Endodermal cell (in vitro differentiated cells): Measurements from ENCODE around the gene SLC5A12. TPM values are rescaled to one million over a fixed set of nuclear protein-coding genes. Genes with fewer than 3 reads are reported as not detected.

ENCODE experiments used
- DNase-seq: peaks from one replicate; pipeline ENCODE4 v3.0.0-alpha.2; 2017
- H3K27ac ChIP-seq: 2 replicates; pipeline ENCODE4 v1.5.1; 2013; ENCODE audit warnings: mild to moderate bottlenecking, low read depth, low read length, moderate library complexity
- H3K27me3 ChIP-seq: 2 replicates; pipeline ENCODE4 v1.6.1; 2013; ENCODE audit warnings: mild to moderate bottlenecking, low read length, moderate library complexity; ENCODE audit not compliant: insufficient read depth, control insufficient read depth, poor library complexity, severe bottlenecking
- H3K36me3 ChIP-seq: 2 replicates; pipeline ENCODE4 v1.7.0; 2013; ENCODE audit warnings: mild to moderate bottlenecking, low read length, moderate library complexity; ENCODE audit not compliant: control insufficient read depth, insufficient read depth
- H3K4me1 ChIP-seq: one replicate; pipeline ENCODE4 v1.7.0; 2013; ENCODE audit warnings: low read length; ENCODE audit not compliant: control insufficient read depth, insufficient read depth
- H3K4me3 ChIP-seq: 2 replicates; pipeline ENCODE4 v1.5.1; 2013; ENCODE audit warnings: mild to moderate bottlenecking, low read length, moderate library complexity
- H3K9ac ChIP-seq: 2 replicates; pipeline ENCODE4 v1.6.1; 2013; ENCODE audit warnings: mild to moderate bottlenecking, low read length, moderate library complexity; ENCODE audit not compliant: poor library complexity, severe bottlenecking; ENCODE audit errors: extremely low read depth
- H3K9me3 ChIP-seq: 2 replicates; pipeline ENCODE4 v1.6.1; 2013; ENCODE audit warnings: mild to moderate bottlenecking, low read length, moderate library complexity; ENCODE audit not compliant: control insufficient read depth
- H3K27ac Mint-ChIP-seq: 2 replicates; pipeline ENCODE4 v1.8.0; 2020; ENCODE audit warnings: mixed read lengths
- H3K27me3 Mint-ChIP-seq: 2 replicates; pipeline ENCODE4 v1.8.0; 2021; ENCODE audit warnings: mild to moderate bottlenecking, mixed read lengths; ENCODE audit not compliant: insufficient read depth
- H3K36me3 Mint-ChIP-seq: 2 replicates; pipeline ENCODE4 v1.8.0; 2020; ENCODE audit warnings: low read depth, mixed read lengths
- H3K4me1 Mint-ChIP-seq: 2 replicates; pipeline ENCODE4 v1.8.0; 2020; ENCODE audit warnings: mixed read lengths
- H3K4me3 Mint-ChIP-seq: 2 replicates; pipeline ENCODE4 v1.8.0; 2020; ENCODE audit warnings: mild to moderate bottlenecking, moderate library complexity, mixed read lengths
- H3K9me3 Mint-ChIP-seq: 2 replicates; pipeline ENCODE4 v1.8.0; 2020; ENCODE audit warnings: mild to moderate bottlenecking, mixed read lengths
- WGBS, 2 experiments: methylation state at CpG; one replicate each; pipeline versions ENCODE4 v1.1.5 to v1.1.7; 2013; ENCODE audit warnings: missing lambda C conversion rate in 2 of 2, mixed read lengths in 1 of 2; ENCODE audit not compliant: insufficient coverage in 1 of 2, insufficient read length in 1 of 2; 5-methylcytosine and 5-hydroxymethylcytosine counted together
- total RNA-seq, 2 donors: library from RNA; stranded (reverse); fragmentation: NEBNext Ultra II Directional in 1 of 2; extraction: Animal tissue kit (Norgen Biotek cat#: 25700) in 1 of 2; gene quantifications; 2 replicates in 1 of 2; 3 replicates in 1 of 2; pipeline ENCODE4 v1.2.1, GENCODE V29; 2021
- TF ChIP-seq, protein P1 (sequence below): fragments of 200-600 bp; sonication (generic); conservative IDR thresholded peaks from 2 replicates; pipeline ENCODE4 v1.5.0; 2021; ENCODE audit warnings: antibody characterized with exemption, mild to moderate bottlenecking

SLC5A12 gene
- total RNA-seq, 2 donors from 2014 or later, result 2.6 to 2.7 TPM

DNA sequence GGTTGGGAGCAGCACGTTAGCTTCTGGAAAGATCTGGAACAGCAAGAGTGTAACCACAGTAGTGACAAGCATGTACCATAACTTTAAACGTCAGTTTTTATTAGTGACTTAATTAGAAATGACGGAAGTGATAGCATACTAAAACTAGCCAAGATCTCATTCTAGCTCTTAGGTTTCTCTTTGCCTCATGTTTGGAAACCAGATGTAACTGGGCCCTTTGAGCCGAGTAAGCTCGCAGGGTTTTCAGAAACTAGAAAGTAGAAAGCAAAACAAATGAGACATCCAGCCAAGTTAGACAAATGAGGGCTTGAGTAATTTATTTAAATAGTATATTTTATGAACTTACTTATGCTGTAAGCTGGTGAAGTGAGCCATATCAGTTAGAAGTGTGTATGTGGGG lies 40.2 kb upstream of the SLC5A12 start:
- no peak overlapping the region for H3K9ac ChIP-seq
- no peak overlapping the region for H3K27ac Mint-ChIP-seq
- peaks cover 7% of the 10 kb centered on the region for H3K4me1 Mint-ChIP-seq
- TF ChIP-seq, protein P1, sequence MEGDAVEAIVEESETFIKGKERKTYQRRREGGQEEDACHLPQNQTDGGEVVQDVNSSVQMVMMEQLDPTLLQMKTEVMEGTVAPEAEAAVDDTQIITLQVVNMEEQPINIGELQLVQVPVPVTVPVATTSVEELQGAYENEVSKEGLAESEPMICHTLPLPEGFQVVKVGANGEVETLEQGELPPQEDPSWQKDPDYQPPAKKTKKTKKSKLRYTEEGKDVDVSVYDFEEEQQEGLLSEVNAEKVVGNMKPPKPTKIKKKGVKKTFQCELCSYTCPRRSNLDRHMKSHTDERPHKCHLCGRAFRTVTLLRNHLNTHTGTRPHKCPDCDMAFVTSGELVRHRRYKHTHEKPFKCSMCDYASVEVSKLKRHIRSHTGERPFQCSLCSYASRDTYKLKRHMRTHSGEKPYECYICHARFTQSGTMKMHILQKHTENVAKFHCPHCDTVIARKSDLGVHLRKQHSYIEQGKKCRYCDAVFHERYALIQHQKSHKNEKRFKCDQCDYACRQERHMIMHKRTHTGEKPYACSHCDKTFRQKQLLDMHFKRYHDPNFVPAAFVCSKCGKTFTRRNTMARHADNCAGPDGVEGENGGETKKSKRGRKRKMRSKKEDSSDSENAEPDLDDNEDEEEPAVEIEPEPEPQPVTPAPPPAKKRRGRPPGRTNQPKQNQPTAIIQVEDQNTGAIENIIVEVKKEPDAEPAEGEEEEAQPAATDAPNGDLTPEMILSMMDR, result no peak
- WGBS, 2 experiments, result 93 to 100% methylated on average over 3 to 5 of the region's 5 CpGs
- no peak overlapping the region for H3K4me3 Mint-ChIP-seq
- H3K27me3 Mint-ChIP-seq, result peaks cover 8% of the 10 kb centered on the region
- no peak overlapping the region for H3K4me3 ChIP-seq
- no peaks in the 10 kb centered on the region for H3K9me3 ChIP-seq
- no peaks in the 10 kb centered on the region for H3K36me3 ChIP-seq
- no peaks in the 10 kb centered on the region for H3K27me3 ChIP-seq
- H3K4me1 ChIP-seq, result no peaks in the 10 kb centered on the region
- H3K36me3 Mint-ChIP-seq, result no peaks in the 10 kb centered on the region
- H3K27ac ChIP-seq, result no peak overlapping the region
- no peaks in the 10 kb centered on the region for H3K9me3 Mint-ChIP-seq
- DNase-seq, result no peak

DNA sequence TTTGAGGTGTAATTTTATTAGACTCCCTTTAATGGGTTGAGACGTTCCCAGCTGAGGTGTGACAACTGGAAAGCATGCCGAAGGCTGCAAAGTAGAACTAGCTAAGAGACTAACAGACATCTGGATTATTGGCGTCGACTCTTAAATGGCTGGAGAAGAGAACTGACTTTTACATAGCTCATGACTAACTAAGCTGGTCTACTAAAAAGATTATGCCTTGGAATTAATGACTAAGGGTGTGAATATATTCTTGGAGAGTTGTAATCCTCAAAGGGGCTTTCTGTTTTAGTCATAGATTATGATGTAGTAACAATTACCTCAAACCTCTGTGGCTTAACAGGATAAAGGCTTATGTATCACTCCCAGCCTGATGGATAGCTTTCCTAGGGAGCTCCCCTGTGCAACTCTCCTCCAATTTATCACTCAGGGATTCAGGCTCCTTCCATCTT lies 39.5 kb upstream of the SLC5A12 start:
- Mint-ChIP-seq H3K9me3 (no peaks in the 10 kb centered on the region), H3K4me1 (peaks cover 7% of the 10 kb centered on the region), H3K27me3 (peaks cover 8% of the 10 kb centered on the region), H3K27ac (no peak overlapping the region), H3K4me3 (no peak overlapping the region), H3K36me3 (no peaks in the 10 kb centered on the region)
- Histone ChIP-seq H3K36me3 (no peaks in the 10 kb centered on the region), H3K9ac (no peak overlapping the region), H3K4me1 (no peaks in the 10 kb centered on the region), H3K27me3 (no peaks in the 10 kb centered on the region), H3K27ac (no peak overlapping the region), H3K9me3 (no peaks in the 10 kb centered on the region), H3K4me3 (no peak overlapping the region)
- TF ChIP-seq, protein P1, result no peak
- 83 to 86% methylated on average over 3 to 4 of the region's 4 CpGs for WGBS, 2 experiments
- DNase-seq, result no peak

DNA sequence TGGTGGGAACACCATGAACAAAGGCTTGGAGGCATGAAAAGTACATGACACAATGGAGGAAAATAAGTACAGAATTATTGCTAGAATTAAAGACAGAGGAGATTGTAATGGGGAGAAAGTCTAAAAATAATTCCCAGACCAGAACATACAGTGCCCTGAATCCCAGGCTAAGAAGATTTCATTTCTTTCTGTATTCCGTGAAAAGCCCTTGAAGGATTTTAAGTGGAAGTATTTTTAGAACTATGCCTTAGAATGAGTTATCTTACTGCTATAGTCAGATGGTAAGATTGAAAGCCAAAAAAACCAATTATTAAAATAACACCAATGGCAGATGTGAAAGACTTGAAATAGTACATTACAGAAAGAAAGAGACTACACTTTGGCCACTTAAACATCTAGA lies 36.1 kb upstream of the SLC5A12 start:
- Histone ChIP-seq H3K4me3 (no peak overlapping the region), H3K4me1 (no peaks in the 10 kb centered on the region), H3K9ac (no peak overlapping the region), H3K9me3 (no peaks in the 10 kb centered on the region), H3K36me3 (no peaks in the 10 kb centered on the region), H3K27me3 (no peaks in the 10 kb centered on the region), H3K27ac (no peak overlapping the region)
- no peak overlapping the region for H3K4me3 Mint-ChIP-seq
- peaks cover 5% of the 10 kb centered on the region for H3K27me3 Mint-ChIP-seq
- no peaks in the 10 kb centered on the region for H3K9me3 Mint-ChIP-seq
- peaks cover 7% of the 10 kb centered on the region for H3K4me1 Mint-ChIP-seq
- TF ChIP-seq, protein P1, result no peak
- no peak for DNase-seq
- WGBS, 2 experiments, result 100% methylated on average over 1 of the region's 1 CpG; no CpG with 5 or more reads in 1 of the 2 experiments
- no peak overlapping the region for H3K27ac Mint-ChIP-seq
- H3K36me3 Mint-ChIP-seq, result no peaks in the 10 kb centered on the region
